Colonic mucosa (tissue), 4 donors: ENCODE data around the gene LZTS2. TPM values are rescaled to one million over a fixed set of nuclear protein-coding genes. Genes with fewer than 3 reads are reported as not detected.

Experiments
- DNase-seq: peaks from one replicate; pipeline ENCODE4 v3.0.0-alpha.2; 2020
- H3K27ac ChIP-seq: fragments of 200-600 bp; one replicate; pipeline ENCODE4 v1.8.0; 2021
- H3K27me3 ChIP-seq: fragments of 200-600 bp; one replicate; pipeline ENCODE4 v1.8.0; 2021
- H3K36me3 ChIP-seq: fragments of 200-600 bp; one replicate; pipeline ENCODE4 v1.8.0; 2021
- H3K4me1 ChIP-seq: fragments of 200-600 bp; one replicate; pipeline ENCODE4 v1.8.0; 2021; ENCODE audit warnings: mild to moderate bottlenecking
- H3K4me3 ChIP-seq: fragments of 200-600 bp; one replicate; pipeline ENCODE4 v1.8.0; 2021
- H3K9ac ChIP-seq, 2 donors: one replicate each; pipeline ENCODE4 v1.7.0; 2013; ENCODE audit warnings: control low read depth in 2 of 2, low read depth in 2 of 2, low read length in 2 of 2
- H3K9me3 ChIP-seq: fragments of 200-600 bp; one replicate; pipeline ENCODE4 v1.8.0; 2021
- CTCF ChIP-seq: fragments of 200-600 bp; IDR thresholded peaks from one replicate; pipeline ENCODE4 v1.8.0; 2022; ENCODE audit warnings: antibody characterized with exemption, mild to moderate bottlenecking
- intact Hi-C: fragments of 100-400 bp; cut with DNase I; formaldehyde crosslinking; loops from one replicate; pipeline ENCODE4 v1.14.1; 2022
- total RNA-seq, 2 donors: library from RNA; stranded (reverse); fragmentation: NEBNext Ultra II Directional in 1 of 2; extraction: Animal tissue kit (Norgen Biotek cat#: 25700) in 1 of 2; gene quantifications; one replicate each; pipeline ENCODE4 v1.2.1, GENCODE V29; 2021
- donor health status: healthy.
- donor health status: DM: no; HTN: no; CAD: no.
- donor health status: DM: no; HTN: no; CAD: no.

Gene LZTS2
- total RNA-seq, 2 donors from 2014 or later, result 30.8 to 36.5 TPM

DNA sequence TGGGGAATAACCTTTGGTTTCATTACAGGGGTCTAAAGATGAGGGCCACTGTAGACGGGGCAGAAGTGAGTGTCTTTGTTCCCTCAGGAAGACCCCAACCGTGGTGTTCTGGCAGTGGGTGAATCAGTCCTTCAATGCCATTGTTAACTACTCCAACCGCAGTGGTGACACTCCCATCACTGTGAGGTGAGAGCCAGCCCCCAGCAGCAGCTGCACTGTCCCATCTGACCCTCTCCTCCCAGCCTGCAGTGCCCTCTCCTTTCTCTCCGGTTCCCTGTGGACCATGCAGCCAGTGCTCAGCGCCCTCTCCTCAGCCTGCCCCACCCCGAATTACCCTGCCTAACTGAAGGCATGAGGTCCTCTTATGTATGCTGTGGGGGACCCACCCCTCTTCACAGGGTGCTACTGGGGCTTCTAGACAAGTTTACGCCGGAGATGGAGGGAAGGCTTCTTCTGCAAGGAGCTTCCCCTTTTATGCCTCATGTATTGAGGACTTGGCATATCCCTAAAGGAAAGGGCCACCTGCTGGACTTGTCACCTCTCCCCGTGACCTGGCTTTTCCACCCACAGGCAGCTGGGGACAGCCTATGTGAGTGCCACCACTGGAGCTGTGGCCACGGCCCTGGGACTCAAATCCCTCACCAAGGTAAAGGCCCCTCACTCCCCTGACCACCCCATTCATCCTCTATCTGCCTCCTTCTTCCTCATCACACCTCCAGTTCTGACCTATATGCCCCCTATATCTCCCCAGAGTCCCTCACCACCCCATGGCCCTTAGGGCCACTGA is 36.5 kb downstream of the LZTS2 start:
- no peak overlapping the region for H3K27ac ChIP-seq
- H3K9ac ChIP-seq, result no peak overlapping the region
- no peak for DNase-seq
- no peaks in the 10 kb centered on the region for H3K9me3 ChIP-seq
- H3K4me1 ChIP-seq, result peaks cover 3% of the 10 kb centered on the region
- TF ChIP-seq CTCF, result no peak
- intact Hi-C loops, result no loop called here
- no peak overlapping the region for H3K4me3 ChIP-seq
- H3K27me3 ChIP-seq, result no peaks in the 10 kb centered on the region
- peaks cover 6% of the 10 kb centered on the region for H3K36me3 ChIP-seq

DNA sequence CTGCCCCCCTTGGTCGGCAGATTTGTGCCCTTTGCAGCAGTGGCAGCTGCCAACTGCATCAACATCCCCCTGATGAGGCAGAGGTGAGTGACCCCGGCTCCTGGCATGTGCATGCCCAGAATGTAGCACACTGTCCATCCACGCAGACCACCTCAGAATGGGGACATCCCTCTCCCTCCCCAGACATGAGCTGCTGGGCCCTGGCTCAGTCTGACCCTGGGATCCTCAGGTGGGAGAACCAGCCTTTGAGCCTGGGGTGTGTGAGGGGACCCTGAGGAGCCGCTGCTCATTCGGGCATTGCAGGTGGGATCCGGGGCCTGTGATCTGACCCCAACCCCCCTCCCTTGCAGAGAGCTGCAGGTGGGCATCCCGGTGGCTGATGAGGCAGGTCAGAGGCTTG is 37.1 kb downstream of the LZTS2 start:
- no peak for DNase-seq
- TF ChIP-seq CTCF, result no peak
- peaks cover 3% of the 10 kb centered on the region for H3K4me1 ChIP-seq
- peaks cover 6% of the 10 kb centered on the region for H3K36me3 ChIP-seq
- intact Hi-C loops, result no loop called here
- no peak overlapping the region for H3K27ac ChIP-seq
- H3K9me3 ChIP-seq, result no peaks in the 10 kb centered on the region
- H3K27me3 ChIP-seq, result no peaks in the 10 kb centered on the region
- H3K4me3 ChIP-seq, result no peak overlapping the region
- H3K9ac ChIP-seq, result no peak overlapping the region

DNA sequence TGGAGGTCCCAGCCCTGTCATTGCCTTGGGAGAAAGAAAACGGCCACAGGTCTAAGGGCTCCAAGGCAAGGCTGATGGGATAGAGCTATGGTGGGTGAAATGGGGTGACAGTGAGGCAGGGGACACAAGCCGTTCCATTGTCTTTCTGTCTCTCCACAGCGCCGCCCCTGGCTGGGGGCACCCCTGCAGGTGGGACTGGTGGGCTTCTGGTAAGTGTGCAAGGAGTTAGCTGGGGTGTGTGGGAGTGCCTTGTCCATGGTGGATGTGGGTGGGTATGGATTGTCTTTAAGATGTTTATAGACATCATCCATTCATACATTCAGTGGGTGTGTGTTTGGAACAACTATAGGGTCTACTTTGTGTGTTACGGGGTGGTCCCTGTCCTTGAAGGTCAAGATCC is 38.9 kb downstream of the LZTS2 start:
- peaks cover 6% of the 10 kb centered on the region for H3K36me3 ChIP-seq
- no peaks in the 10 kb centered on the region for H3K4me1 ChIP-seq
- no peak for DNase-seq
- no peaks in the 10 kb centered on the region for H3K9me3 ChIP-seq
- intact Hi-C loops, result no loop called here
- H3K4me3 ChIP-seq, result no peak overlapping the region
- no peaks in the 10 kb centered on the region for H3K27me3 ChIP-seq
- no peak overlapping the region for H3K27ac ChIP-seq
- no peak overlapping the region for H3K9ac ChIP-seq
- no peak for TF ChIP-seq CTCF

DNA sequence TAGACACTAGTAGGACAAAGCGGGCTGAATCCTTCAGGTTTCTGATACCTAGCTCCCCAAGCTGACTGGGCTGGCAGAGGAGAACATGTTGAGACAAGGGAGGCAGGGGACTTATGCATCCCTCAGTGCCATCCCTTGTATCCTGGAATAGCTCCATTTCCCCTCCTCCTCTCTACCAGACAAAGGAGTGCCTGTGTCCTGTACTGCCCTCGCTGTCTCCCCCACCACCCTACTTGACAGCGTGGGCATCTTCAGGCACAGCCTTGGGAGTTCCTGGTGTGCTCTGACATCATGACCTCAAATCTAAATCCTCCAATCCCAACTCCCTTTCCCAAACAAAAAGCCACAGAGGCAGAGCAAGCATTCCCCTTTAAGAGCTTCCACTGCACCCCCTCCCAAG is 40.5 kb downstream of the LZTS2 start:
- no peaks in the 10 kb centered on the region for H3K9me3 ChIP-seq
- H3K27me3 ChIP-seq, result no peaks in the 10 kb centered on the region
- intact Hi-C loops, result no loop called here
- no peak for DNase-seq
- H3K27ac ChIP-seq, result no peak overlapping the region
- no peak overlapping the region for H3K4me3 ChIP-seq
- no peak for TF ChIP-seq CTCF
- no peaks in the 10 kb centered on the region for H3K4me1 ChIP-seq
- peaks cover 6% of the 10 kb centered on the region for H3K36me3 ChIP-seq
- no peak overlapping the region for H3K9ac ChIP-seq

DNA sequence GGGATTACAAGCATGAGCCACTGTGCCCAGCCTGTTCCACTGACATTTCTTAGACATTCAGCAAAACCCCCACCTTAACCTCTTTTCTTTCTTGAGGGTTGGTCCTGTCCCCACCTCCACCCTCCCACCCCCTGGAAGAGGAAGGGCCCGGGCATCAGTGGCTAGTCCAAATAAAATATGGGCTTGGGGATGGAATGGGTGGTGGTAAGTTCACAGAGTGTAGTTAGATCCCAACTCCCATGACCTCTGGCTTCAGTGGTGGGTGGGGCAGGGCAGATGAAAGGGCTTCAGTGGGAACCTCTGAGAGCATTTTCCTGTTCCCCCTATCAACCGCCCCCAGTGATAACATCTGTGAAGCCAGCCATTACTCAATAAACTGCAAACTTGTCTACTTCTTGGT is 41.2 kb downstream of the LZTS2 start:
- intact Hi-C loops, result no loop called here
- no peak overlapping the region for H3K9ac ChIP-seq
- H3K4me1 ChIP-seq, result no peaks in the 10 kb centered on the region

More for the DNA sequence above, 41.2 kb downstream of the LZTS2 start:
- H3K4me3 ChIP-seq, result no peak overlapping the region
- no peak for TF ChIP-seq CTCF
- H3K9me3 ChIP-seq, result no peaks in the 10 kb centered on the region
- H3K27ac ChIP-seq, result no peak overlapping the region
- no peak for DNase-seq
- no peaks in the 10 kb centered on the region for H3K27me3 ChIP-seq
- peaks cover 6% of the 10 kb centered on the region for H3K36me3 ChIP-seq
